ENCODE data around the gene TFDP2.

DNA sequence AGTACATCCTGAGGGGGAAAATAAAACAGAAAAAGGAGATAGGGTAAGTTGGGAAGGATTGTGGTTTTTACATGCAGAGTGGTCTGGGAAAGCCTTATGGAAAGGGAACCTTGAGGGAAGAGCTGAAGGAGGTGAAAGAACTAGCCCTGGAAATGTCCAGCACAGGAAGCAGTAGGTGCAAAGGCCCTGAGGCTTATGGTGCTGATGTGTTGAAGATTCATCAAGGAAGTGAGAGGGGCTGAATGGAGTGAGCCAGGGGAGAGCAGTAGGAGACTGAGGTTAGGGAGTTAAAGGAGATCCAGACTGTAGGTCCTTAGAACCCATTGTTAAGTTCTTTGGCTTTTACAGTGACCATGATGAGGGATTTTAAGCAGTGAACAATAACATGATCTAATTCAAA is 239.9 kb downstream of the TFDP2 start:
- TF ChIP-seq, protein P1, sequence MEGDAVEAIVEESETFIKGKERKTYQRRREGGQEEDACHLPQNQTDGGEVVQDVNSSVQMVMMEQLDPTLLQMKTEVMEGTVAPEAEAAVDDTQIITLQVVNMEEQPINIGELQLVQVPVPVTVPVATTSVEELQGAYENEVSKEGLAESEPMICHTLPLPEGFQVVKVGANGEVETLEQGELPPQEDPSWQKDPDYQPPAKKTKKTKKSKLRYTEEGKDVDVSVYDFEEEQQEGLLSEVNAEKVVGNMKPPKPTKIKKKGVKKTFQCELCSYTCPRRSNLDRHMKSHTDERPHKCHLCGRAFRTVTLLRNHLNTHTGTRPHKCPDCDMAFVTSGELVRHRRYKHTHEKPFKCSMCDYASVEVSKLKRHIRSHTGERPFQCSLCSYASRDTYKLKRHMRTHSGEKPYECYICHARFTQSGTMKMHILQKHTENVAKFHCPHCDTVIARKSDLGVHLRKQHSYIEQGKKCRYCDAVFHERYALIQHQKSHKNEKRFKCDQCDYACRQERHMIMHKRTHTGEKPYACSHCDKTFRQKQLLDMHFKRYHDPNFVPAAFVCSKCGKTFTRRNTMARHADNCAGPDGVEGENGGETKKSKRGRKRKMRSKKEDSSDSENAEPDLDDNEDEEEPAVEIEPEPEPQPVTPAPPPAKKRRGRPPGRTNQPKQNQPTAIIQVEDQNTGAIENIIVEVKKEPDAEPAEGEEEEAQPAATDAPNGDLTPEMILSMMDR (IDR thresholded peaks at IDR 0.05; ENCODE audit: low read depth, low read length) = no peak
- TF ChIP-seq EZH2phosphoT487 (IDR thresholded peaks at IDR 0.05; ENCODE audit: low read depth) = no peak

Measured in OCI-LY3 (cell line).